Peyer's patch (tissue), 4 donors: ENCODE measurements around the gene RFXANK. TPM values are rescaled to one million over a fixed set of nuclear protein-coding genes. Genes with fewer than 3 reads are reported as not detected.

Experiments
- DNase-seq, 3 donors: peaks; one replicate each; pipeline ENCODE4 v3.0.0-alpha.2; 2017 to 2019
- H3K27ac ChIP-seq, 4 donors: fragments of 200-600 bp; sonication (generic); one replicate each; pipeline ENCODE4 v1.5.1; 2016 to 2019
- H3K27me3 ChIP-seq, 2 donors: fragments of 200-600 bp; sonication (generic); one replicate each; pipeline ENCODE4 v1.5.1; 2019
- H3K36me3 ChIP-seq, 3 donors: fragments of 200-600 bp; sonication (generic); one replicate each; pipeline ENCODE4 v1.5.1; 2016 to 2019
- H3K4me1 ChIP-seq, 4 donors: fragments of 200-600 bp; sonication (generic); one replicate each; pipeline ENCODE4 v1.5.1; 2016 to 2019
- H3K4me3 ChIP-seq, 4 donors: fragments of 200-600 bp; sonication (generic); 1 replicate in 3 of 4; 2 replicates in 1 of 4; pipeline ENCODE4 v1.5.1; 2016 to 2019; ENCODE audit warnings: mild to moderate bottlenecking in 1 of 4
- H3K9me3 ChIP-seq, 4 donors: fragments of 200-600 bp; sonication (generic); one replicate each; pipeline ENCODE4 v1.5.1; 2016 to 2019; ENCODE audit warnings: mild to moderate bottlenecking in 1 of 4
- POLR2A ChIP-seq, 2 donors: fragments of 450-650 bp; IDR thresholded peaks; one replicate each; pipeline ENCODE4 v1.5.1; 2017; ENCODE audit warnings: antibody characterized with exemption in 2 of 2, mild to moderate bottlenecking in 2 of 2, moderate library complexity in 2 of 2
- total RNA-seq, 4 donors: library from RNA; depleted of rRNA; stranded (reverse); fragments of >200 nt; gene quantifications; one replicate each; pipeline ENCODE4 v1.1.0, GENCODE V29; 2016
- TF ChIP-seq, protein P1 (sequence below), 6 experiments: fragments of 450-650 bp in 4 of 6; fragments of 200-600 bp in 2 of 6; sonication (generic) in 1 of 6; IDR thresholded peaks; one replicate each; pipeline ENCODE4 v1.5.1; 2017 to 2019; ENCODE audit warnings: antibody characterized with exemption in 6 of 6, mild to moderate bottlenecking in 3 of 6, moderate library complexity in 1 of 6

Gene RFXANK
- total RNA-seq, 4 donors from 2014 or later, result 18.2 to 75.1 (median 51.9) TPM

DNA sequence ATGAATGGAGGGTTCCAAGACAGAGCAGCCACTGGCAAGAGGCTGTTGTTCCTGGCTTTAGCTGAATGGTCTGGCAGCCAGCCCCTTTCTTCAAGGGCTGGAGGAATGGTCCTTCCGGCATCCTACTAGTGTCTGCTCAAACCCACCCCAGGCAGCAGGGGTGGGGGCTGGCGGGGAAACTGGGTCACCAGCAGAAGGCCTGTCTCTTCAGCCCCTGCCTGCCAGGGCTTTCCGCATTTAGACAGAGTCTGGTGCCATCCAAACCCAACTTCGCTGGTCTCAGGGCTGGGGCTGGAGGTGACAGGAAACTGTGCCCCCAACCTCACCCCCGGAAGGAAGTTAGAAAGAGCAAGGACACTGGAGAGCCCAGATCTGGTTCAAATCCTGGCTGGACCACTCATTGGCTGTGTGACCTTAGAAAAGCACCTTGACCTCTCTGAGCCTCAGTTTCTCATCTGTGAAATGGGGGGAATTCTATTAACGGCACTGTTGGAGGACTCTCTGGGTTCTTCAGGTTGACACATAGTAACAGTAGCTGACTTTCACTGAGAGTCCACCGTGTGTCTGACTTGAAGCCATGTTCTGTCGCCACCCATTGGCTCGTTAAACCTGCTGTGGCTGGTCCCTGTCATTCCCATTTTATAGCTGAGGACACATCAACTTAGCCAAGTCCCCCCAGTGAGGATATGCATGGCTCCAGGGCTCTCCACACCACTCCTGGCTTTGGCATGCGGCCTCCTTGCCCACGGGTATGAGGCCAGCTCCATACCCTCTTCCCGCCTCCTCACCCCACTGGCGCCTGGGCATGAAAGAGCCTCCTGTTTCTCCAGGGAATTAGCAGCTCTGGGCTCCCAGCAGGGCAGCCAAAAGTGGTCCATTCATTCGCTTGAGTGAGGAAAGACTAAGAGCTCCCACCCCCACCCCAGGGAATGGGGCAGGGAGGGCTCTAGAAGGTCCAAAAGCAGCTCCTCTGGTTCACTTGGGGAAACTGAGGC is 13.7 kb downstream of the RFXANK start:
- H3K27me3 ChIP-seq, result no peaks in the 10 kb centered on the region
- TF ChIP-seq, protein P1, sequence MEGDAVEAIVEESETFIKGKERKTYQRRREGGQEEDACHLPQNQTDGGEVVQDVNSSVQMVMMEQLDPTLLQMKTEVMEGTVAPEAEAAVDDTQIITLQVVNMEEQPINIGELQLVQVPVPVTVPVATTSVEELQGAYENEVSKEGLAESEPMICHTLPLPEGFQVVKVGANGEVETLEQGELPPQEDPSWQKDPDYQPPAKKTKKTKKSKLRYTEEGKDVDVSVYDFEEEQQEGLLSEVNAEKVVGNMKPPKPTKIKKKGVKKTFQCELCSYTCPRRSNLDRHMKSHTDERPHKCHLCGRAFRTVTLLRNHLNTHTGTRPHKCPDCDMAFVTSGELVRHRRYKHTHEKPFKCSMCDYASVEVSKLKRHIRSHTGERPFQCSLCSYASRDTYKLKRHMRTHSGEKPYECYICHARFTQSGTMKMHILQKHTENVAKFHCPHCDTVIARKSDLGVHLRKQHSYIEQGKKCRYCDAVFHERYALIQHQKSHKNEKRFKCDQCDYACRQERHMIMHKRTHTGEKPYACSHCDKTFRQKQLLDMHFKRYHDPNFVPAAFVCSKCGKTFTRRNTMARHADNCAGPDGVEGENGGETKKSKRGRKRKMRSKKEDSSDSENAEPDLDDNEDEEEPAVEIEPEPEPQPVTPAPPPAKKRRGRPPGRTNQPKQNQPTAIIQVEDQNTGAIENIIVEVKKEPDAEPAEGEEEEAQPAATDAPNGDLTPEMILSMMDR (IDR thresholded peaks at IDR 0.05), result no peak
- no peak for TF ChIP-seq POLR2A (IDR thresholded peaks at IDR 0.05)
- no peak for DNase-seq
- peaks cover 0 to 4% (median 0%) of the 10 kb centered on the region in 3 donors for H3K36me3 ChIP-seq
- no peak overlapping the region for H3K27ac ChIP-seq
- no peak overlapping the region for H3K4me3 ChIP-seq
- peaks cover 0 to 12% (median 5%) of the 10 kb centered on the region in 4 donors for H3K4me1 ChIP-seq
- no peaks in the 10 kb centered on the region for H3K9me3 ChIP-seq

DNA sequence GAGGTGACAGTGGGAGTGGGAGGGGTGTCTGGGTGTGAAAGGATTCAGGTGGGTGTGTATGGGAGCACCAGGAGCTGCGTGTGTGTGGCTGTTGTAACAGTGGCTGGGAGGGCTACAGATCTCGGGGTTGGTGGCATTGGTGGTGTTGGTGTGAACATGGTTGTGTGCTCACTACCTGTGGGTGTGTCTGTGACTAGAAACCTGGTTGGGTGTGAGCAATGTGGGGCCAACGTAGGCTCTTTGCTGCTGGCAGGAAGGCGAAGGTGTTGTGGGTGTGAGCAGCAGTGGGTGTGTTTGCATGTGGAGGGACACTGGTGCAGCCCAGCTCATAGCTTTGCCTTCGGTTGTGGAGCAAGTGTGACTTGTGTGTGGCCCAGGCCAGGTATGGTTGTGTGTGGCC is 14.9 kb downstream of the RFXANK start:
- TF ChIP-seq POLR2A (IDR thresholded peaks at IDR 0.05), result no peak
- TF ChIP-seq, protein P1 (IDR thresholded peaks at IDR 0.05), result no peak
- H3K27ac ChIP-seq, result no peak overlapping the region
- H3K36me3 ChIP-seq, result no peaks in the 10 kb centered on the region
- H3K27me3 ChIP-seq, result peaks cover 0 to 10% of the 10 kb centered on the region in 2 donors
- no peak for DNase-seq
- no peak overlapping the region for H3K4me3 ChIP-seq
- peaks cover 0 to 10% (median 5%) of the 10 kb centered on the region in 4 donors for H3K4me1 ChIP-seq
- no peaks in the 10 kb centered on the region for H3K9me3 ChIP-seq

DNA sequence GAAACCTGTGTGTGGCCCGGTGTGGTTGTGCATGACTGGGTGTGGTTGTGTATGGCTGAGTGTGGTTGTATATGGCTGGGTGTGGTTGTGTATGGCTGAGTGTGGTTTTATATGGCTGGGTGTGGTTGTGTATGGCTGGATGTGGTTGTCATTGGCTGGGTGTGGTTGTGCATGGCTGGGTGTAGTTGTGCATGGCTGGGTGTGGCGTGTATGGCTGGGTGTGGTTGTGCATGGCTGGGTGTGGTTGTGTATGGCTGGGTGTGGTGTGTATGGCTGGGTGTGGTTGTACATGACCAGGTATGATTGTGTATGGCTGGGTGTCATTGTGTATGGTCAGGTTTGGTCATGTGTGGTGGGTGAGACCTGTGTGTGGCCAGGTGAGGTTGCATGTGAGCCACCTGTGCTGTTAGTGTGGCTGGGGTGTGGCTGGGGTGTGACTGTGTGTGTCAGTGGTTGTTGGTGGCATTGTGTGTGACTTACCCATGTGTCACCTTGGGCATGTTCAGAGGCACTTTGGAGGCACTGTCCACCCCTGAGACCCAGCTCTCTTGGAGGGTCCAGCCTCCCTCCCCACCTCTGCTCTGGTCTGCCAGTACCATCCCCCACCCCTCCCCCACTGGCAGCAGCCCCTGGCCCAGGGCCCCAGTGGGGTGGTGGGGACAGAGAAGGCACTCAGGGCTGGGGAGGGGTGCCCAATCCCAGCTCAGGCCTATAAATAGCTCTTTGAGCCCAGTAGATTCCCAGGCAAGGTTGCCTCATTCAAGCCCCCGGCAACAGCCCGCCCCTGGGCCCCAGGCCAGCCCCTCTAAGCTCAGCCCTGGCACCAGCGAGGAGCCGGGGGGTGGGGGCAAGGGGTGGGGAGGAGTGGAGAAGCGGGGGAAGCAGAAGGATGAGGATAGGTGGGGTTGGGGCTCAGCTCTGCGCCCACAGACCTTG is 15.8 kb downstream of the RFXANK start:
- H3K4me1 ChIP-seq, result peaks cover 0 to under 1% (median 0%) of the 10 kb centered on the region in 4 donors

DNA sequence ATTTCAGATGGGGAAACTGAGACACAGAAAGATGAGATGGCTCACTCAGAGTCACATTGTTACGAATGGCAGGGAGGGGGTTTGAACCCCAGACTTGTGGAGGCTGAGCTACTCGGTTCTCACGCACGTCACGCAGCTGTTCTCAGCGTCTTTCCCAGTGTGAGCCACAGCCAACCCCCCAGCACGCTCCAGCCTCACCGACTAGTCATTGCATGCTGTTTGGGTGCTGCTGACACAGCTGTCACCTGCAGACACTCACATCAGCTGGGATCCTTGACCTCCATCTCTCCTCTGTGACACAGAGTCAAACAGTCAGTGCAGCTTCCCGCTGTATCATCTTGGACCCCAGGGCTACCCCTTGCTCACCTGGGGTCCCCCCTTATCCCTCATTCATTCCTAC is 17.3 kb downstream of the RFXANK start:
- no peaks in the 10 kb centered on the region for H3K4me1 ChIP-seq

More for the DNA sequence above, 15.8 kb downstream of the RFXANK start:
- H3K9me3 ChIP-seq, result no peaks in the 10 kb centered on the region
- TF ChIP-seq POLR2A (IDR thresholded peaks at IDR 0.05), result no peak
- TF ChIP-seq, protein P1 (IDR thresholded peaks at IDR 0.05), result no peak
- H3K36me3 ChIP-seq, result no peaks in the 10 kb centered on the region
- H3K4me3 ChIP-seq, result no peak overlapping the region
- H3K27me3 ChIP-seq, result peaks cover 0 to 20% of the 10 kb centered on the region in 2 donors
- DNase-seq, result no peak
- peak overlapping the region in 1 of 4 donors; percentile 52 for H3K27ac ChIP-seq

More for the DNA sequence above, 17.3 kb downstream of the RFXANK start:
- Histone ChIP-seq H3K4me3 (no peak overlapping the region), H3K27me3 (peaks cover 0 to 21% of the 10 kb centered on the region in 2 donors), H3K36me3 (no peaks in the 10 kb centered on the region), H3K27ac (no peak overlapping the region), H3K9me3 (no peaks in the 10 kb centered on the region)
- no peak for TF ChIP-seq POLR2A (IDR thresholded peaks at IDR 0.05)
- TF ChIP-seq, protein P1 (IDR thresholded peaks at IDR 0.05), result no peak
- DNase-seq, result no peak
